IMR-90 (cell line): ENCODE measurements around the gene EPB41L2. TPM values are rescaled to one million over a fixed set of nuclear protein-coding genes. Genes with fewer than 3 reads are reported as not detected.

Experiments used
- ATAC-seq: fragments of 200-7000 bp; cut with Tn5 transposase; 2 replicates; pipeline ENCODE4 v1.9.1; 2020; ENCODE audit warnings: low read depth, mild to moderate bottlenecking, moderate library complexity
- BruUV-seq: library from RNA; stranded (reverse); fragments of 400-500 nt; replicated peaks from 2 replicates; lab custom pipeline; 2021; lab: Mats Ljungman, UMichigan
- CTCF ChIA-PET: fragments of 300-600 bp; formaldehyde crosslinking; extraction: SDS; loops from one replicate; lab custom pipeline; 2021; ENCODE audit warnings: antibody characterized with exemption; lab: Yijun Ruan, JAX
- POLR2A ChIA-PET: fragments of 300-600 bp; sonication (Branson Sonifier 250); formaldehyde crosslinking; loops from one replicate; lab custom pipeline; 2022; ENCODE audit warnings: antibody characterized with exemption; ENCODE audit not compliant: unreplicated experiment; lab: Charles Lee
- DNase-seq: peaks from one replicate; pipeline ENCODE4 v3.0.0; 2013
- H2AFZ ChIP-seq: replicated peaks from 2 replicates; pipeline ENCODE3; 2013; ENCODE audit warnings: low read length, mild to moderate bottlenecking; ENCODE audit not compliant: poor library complexity
- H2AK5ac ChIP-seq: 2 replicates; pipeline ENCODE4 v1.6.1; 2013; ENCODE audit warnings: low read depth, low read length, inconsistent platforms
- H2AK9ac ChIP-seq: replicated peaks from 2 replicates; pipeline ENCODE3; 2013; ENCODE audit warnings: mild to moderate bottlenecking, low read depth, low read length, moderate library complexity; ENCODE audit not compliant: poor library complexity
- H2BK120ac ChIP-seq: 2 replicates; pipeline ENCODE4 v1.6.1; 2013; ENCODE audit warnings: low read depth, low read length, inconsistent platforms
- H2BK15ac ChIP-seq: 3 replicates; pipeline ENCODE4 v1.6.1; 2013; ENCODE audit warnings: low read depth, low read length, inconsistent platforms
- H2BK20ac ChIP-seq: 2 replicates; pipeline ENCODE4 v1.6.1; 2013; ENCODE audit warnings: low read depth, mild to moderate bottlenecking, inconsistent platforms, low read length, moderate library complexity
- H2BK5ac ChIP-seq: 2 replicates; pipeline ENCODE4 v1.6.1; 2013; ENCODE audit warnings: mild to moderate bottlenecking, low read depth, low read length, inconsistent platforms; ENCODE audit not compliant: poor library complexity, severe bottlenecking
- H3K14ac ChIP-seq: replicated peaks from 2 replicates; pipeline ENCODE4 v1.6.1; 2013; ENCODE audit warnings: low read depth, low read length, inconsistent platforms
- H3K18ac ChIP-seq: 2 replicates; pipeline ENCODE4 v1.6.1; 2013; ENCODE audit warnings: low read depth, low read length, control low read depth
- H3K23ac ChIP-seq: 2 replicates; pipeline ENCODE4 v1.6.1; 2013; ENCODE audit warnings: low read depth, low read length, inconsistent platforms
- H3K27ac ChIP-seq: 2 replicates; pipeline ENCODE4 v1.5.1; 2013; ENCODE audit warnings: mild to moderate bottlenecking, control low read depth, low read length; ENCODE audit not compliant: insufficient read depth
- H3K27me3 ChIP-seq: 2 replicates; pipeline ENCODE4 v1.6.1; 2013; ENCODE audit warnings: low read length; ENCODE audit not compliant: control insufficient read depth, insufficient read depth
- H3K36me3 ChIP-seq: 2 replicates; pipeline ENCODE4 v1.6.1; 2013; ENCODE audit warnings: low read length, mixed read lengths; ENCODE audit not compliant: control insufficient read depth, insufficient read depth
- H3K4ac ChIP-seq: 2 replicates; pipeline ENCODE4 v1.6.1; 2013; ENCODE audit warnings: low read depth, low read length, inconsistent platforms
- H3K4me1 ChIP-seq: 2 replicates; pipeline ENCODE4 v1.6.1; 2013; ENCODE audit warnings: low read length, mixed read lengths; ENCODE audit not compliant: control insufficient read depth, insufficient read depth
- H3K4me2 ChIP-seq: 2 replicates; pipeline ENCODE4 v1.6.1; 2013; ENCODE audit warnings: low read depth, mild to moderate bottlenecking, control low read depth, low read length, moderate library complexity
- H3K4me3 ChIP-seq: 2 replicates; pipeline ENCODE4 v1.5.1; 2013; ENCODE audit warnings: low read depth, mild to moderate bottlenecking, control low read depth, low read length, moderate library complexity; ENCODE audit not compliant: insufficient read depth
- H3K56ac ChIP-seq: 2 replicates; pipeline ENCODE4 v1.6.1; 2013; ENCODE audit warnings: low read length, inconsistent platforms; ENCODE audit not compliant: insufficient read depth; ENCODE audit errors: extremely low read depth
- H3K79me1 ChIP-seq, 2 experiments: 2 replicates each; pipeline ENCODE4 v1.6.1; 2013; ENCODE audit warnings: low read length in 2 of 2, inconsistent platforms in 1 of 2, low read depth in 1 of 2
- H3K9ac ChIP-seq: 2 replicates; pipeline ENCODE4 v1.6.1; 2013; ENCODE audit warnings: low read depth, low read length, control low read depth
- H3K9me1 ChIP-seq: 2 replicates; pipeline ENCODE4 v1.6.1; 2013; ENCODE audit warnings: low read length, inconsistent platforms; ENCODE audit not compliant: insufficient read depth
- H3K9me3 ChIP-seq: 2 replicates; pipeline ENCODE4 v1.6.1; 2013; ENCODE audit warnings: low read length; ENCODE audit not compliant: control insufficient read depth, insufficient read depth
- H4K20me1 ChIP-seq: 2 replicates; pipeline ENCODE4 v1.6.1; 2013; ENCODE audit warnings: low read length, inconsistent platforms; ENCODE audit not compliant: insufficient read depth
- H4K5ac ChIP-seq: 2 replicates; pipeline ENCODE4 v1.6.1; 2013; ENCODE audit warnings: mild to moderate bottlenecking, low read depth, low read length, control low read depth
- H4K8ac ChIP-seq, 2 experiments: 2 replicates each; pipeline ENCODE4 v1.6.1; 2013; ENCODE audit warnings: low read depth in 2 of 2, low read length in 2 of 2, control low read depth in 1 of 2, inconsistent platforms in 1 of 2
- H4K91ac ChIP-seq: 2 replicates; pipeline ENCODE4 v1.6.1; 2013; ENCODE audit warnings: low read depth, low read length, inconsistent platforms; ENCODE audit not compliant: insufficient read depth
- BHLHE40 ChIP-seq: fragments of 150-350 bp; IDR thresholded peaks from 2 replicates; pipeline ENCODE4 v1.6.1; 2016; ENCODE audit warnings: mild to moderate bottlenecking, low read depth, low read length
- CTCF ChIP-seq: conservative IDR thresholded peaks from 2 replicates; pipeline ENCODE4 v1.5.1; 2012; ENCODE audit warnings: mild to moderate bottlenecking, low read depth, low read length, improper control_type of control experiment
- ELK1 ChIP-seq: fragments of 150-350 bp; IDR thresholded peaks from 2 replicates; pipeline ENCODE4 v1.6.1; 2016; ENCODE audit warnings: low read depth, mild to moderate bottlenecking, low read length, moderate library complexity, borderline replicate concordance
- MXI1 ChIP-seq: IDR thresholded peaks from 2 replicates; pipeline ENCODE4 v1.6.1; 2012; ENCODE audit warnings: low read depth, mild to moderate bottlenecking, low read length, moderate library complexity, borderline replicate concordance
- NFE2L2 ChIP-seq: fragments of 150-350 bp; IDR thresholded peaks from 2 replicates; pipeline ENCODE4 v1.6.1; 2016; ENCODE audit warnings: low read depth, mild to moderate bottlenecking, low read length
- POLR2A ChIP-seq: IDR thresholded peaks from 2 replicates; pipeline ENCODE4 v1.6.1; 2012; ENCODE audit warnings: mild to moderate bottlenecking, low read depth, low read length
- RAD21 ChIP-seq: IDR thresholded peaks from 2 replicates; pipeline ENCODE4 v1.6.1; 2012; ENCODE audit warnings: low read length, improper control_type of control experiment
- RCOR1 ChIP-seq: IDR thresholded peaks from 2 replicates; pipeline ENCODE4 v1.6.1; 2012; ENCODE audit warnings: mild to moderate bottlenecking, low read length, improper control_type of control experiment; ENCODE audit not compliant: insufficient replicate concordance
- SMC3 ChIP-seq: fragments of 150-350 bp; IDR thresholded peaks from 2 replicates; pipeline ENCODE4 v1.6.1; 2016; ENCODE audit warnings: low read depth, mild to moderate bottlenecking, antibody characterized with exemption, low read length, moderate library complexity
- WGBS, 2 experiments: methylation state at CpG; one replicate each; pipeline versions ENCODE4 v1.1.5 to v1.1.7; 2013; ENCODE audit warnings: missing lambda C conversion rate in 2 of 2; ENCODE audit not compliant: insufficient read length in 1 of 2; ENCODE audit errors: extremely low coverage in 2 of 2; 5-methylcytosine and 5-hydroxymethylcytosine counted together
- dilution Hi-C: fragments of 300-500 bp; cut with HindIII; formaldehyde crosslinking; loops from one replicate; pipeline ENCODE4 v1.14.3; 2018; ENCODE audit warnings: low sequenced_read_pairs; ENCODE audit not compliant: unreplicated experiment
- in situ Hi-C: fragments of 300-500 bp; cut with MboI; formaldehyde crosslinking; loops from 3 replicates; pipeline ENCODE4 v1.14.3; 2019; ENCODE audit warnings: low sequenced_read_pairs, inconsistent platforms, mixed read lengths
- intact Hi-C: fragments of 100-400 bp; cut with micrococcal nuclease; formaldehyde crosslinking; loops from 2 replicates; pipeline ENCODE4 v1.10.0; 2022
- polyA plus RNA-seq, 3 experiments: library from polyadenylated mRNA; depleted of rRNA; stranded (reverse); fragments of >200 nt; gene quantifications; 2 replicates each; pipeline ENCODE4 v1.2.3, GENCODE V29; 2012; ENCODE audit warnings: low replicate concordance in 1 of 3
- total RNA-seq: library from RNA; depleted of rRNA; stranded (reverse); fragments of >200 nt; gene quantifications from 2 replicates; pipeline ENCODE4 v1.2.3, GENCODE V29; 2012
- TF ChIP-seq, protein P1 (sequence below): fragments of 150-350 bp; IDR thresholded peaks from 2 replicates; pipeline ENCODE4 v1.6.1; 2017; ENCODE audit warnings: mild to moderate bottlenecking, antibody characterized with exemption, low read length, low read depth

The EPB41L2 gene
- total and polyA plus RNA-seq, 2 of the 4 experiments (the other 2 are of a cell fraction), result 85.7 to 99.8 TPM

GRCh38 chr6:130794010-130794697 is 268.9 kb downstream of the EPB41L2 start:
- no peak overlapping the region for H3K9ac ChIP-seq
- H3K27me3 ChIP-seq, result peaks cover 5% of the 10 kb centered on the region
- ChIA-PET POLR2A (no interaction called here), CTCF (no interaction called here)
- ATAC-seq (no peak), DNase-seq (no peak)
- no peaks in the 10 kb centered on the region for H3K4me1 ChIP-seq
- dilution Hi-C loops, result no loop called here
- no peak overlapping the region for H4K91ac ChIP-seq
- no peak overlapping the region for H4K5ac ChIP-seq
- no peak overlapping the region for H2BK5ac ChIP-seq
- WGBS, 2 experiments, result 25% methylated on average over 1 of the region's 1 CpG; no CpG with 5 or more reads in 1 of the 2 experiments
- H2BK20ac ChIP-seq, result no peak overlapping the region
- H3K9me1 ChIP-seq, result no peaks in the 10 kb centered on the region
- H3K18ac ChIP-seq, result no peak overlapping the region
- no peak overlapping the region for H4K8ac ChIP-seq
- TF ChIP-seq NFE2L2, result no peak
- no peak for TF ChIP-seq MXI1
- no peak for TF ChIP-seq BHLHE40
- TF ChIP-seq RCOR1, result no peak
- TF ChIP-seq RAD21, result no peak
- TF ChIP-seq SMC3, result no peak
- no peak for TF ChIP-seq POLR2A
- TF ChIP-seq, protein P1, sequence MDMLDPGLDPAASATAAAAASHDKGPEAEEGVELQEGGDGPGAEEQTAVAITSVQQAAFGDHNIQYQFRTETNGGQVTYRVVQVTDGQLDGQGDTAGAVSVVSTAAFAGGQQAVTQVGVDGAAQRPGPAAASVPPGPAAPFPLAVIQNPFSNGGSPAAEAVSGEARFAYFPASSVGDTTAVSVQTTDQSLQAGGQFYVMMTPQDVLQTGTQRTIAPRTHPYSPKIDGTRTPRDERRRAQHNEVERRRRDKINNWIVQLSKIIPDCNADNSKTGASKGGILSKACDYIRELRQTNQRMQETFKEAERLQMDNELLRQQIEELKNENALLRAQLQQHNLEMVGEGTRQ, result no peak
- TF ChIP-seq CTCF, result no peak
- TF ChIP-seq ELK1, result no peak
- no peak overlapping the region for H2AK9ac ChIP-seq
- in situ Hi-C loops, result no loop called here
- H3K23ac ChIP-seq, result no peak overlapping the region
- no peak overlapping the region for H3K14ac ChIP-seq
- H3K9me3 ChIP-seq, result no peaks in the 10 kb centered on the region
- H2AK5ac ChIP-seq, result no peak overlapping the region
- no peaks in the 10 kb centered on the region for H3K79me1 ChIP-seq
- no peak overlapping the region for H3K56ac ChIP-seq
- no TSS peak for BruUV-seq
- H3K27ac ChIP-seq, result no peak overlapping the region
- no peaks in the 10 kb centered on the region for H3K36me3 ChIP-seq
- no peak overlapping the region for H3K4ac ChIP-seq
- H4K20me1 ChIP-seq, result no peaks in the 10 kb centered on the region
- H2BK15ac ChIP-seq, result no peak overlapping the region
- no peak overlapping the region for H3K4me2 ChIP-seq
- peak overlapping the region; percentile 7 for H2AFZ ChIP-seq
- no peak overlapping the region for H2BK120ac ChIP-seq
- intact Hi-C loops, result no loop called here
- no peak overlapping the region for H3K4me3 ChIP-seq
